SK-N-SH (cell line): ENCODE measurements around the gene DDX17.

ENCODE experiments used
- CHD2 ChIP-seq: fragments of 150-350 bp; IDR thresholded peaks from 2 replicates; pipeline ENCODE4 v1.6.1; 2018; ENCODE audit warnings: low read length; ENCODE audit not compliant: partially characterized antibody
- EP300 ChIP-seq, 2 experiments: IDR thresholded peaks; 2 replicates each; pipeline versions ENCODE4 v1.4.0 to v1.6.1; 2012; ENCODE audit warnings: borderline replicate concordance in 1 of 2, low read depth in 1 of 2, low read length in 1 of 2
- EZH2phosphoT487 ChIP-seq: fragments of 200-600 bp; sonication (generic); IDR thresholded peaks from 2 replicates; pipeline ENCODE4 v1.6.1; 2017; ENCODE audit warnings: low read depth, mixed run types, mild to moderate bottlenecking, antibody characterized with exemption, moderate library complexity, borderline replicate concordance
- FOXJ3 ChIP-seq: sonication (generic); formaldehyde crosslinking; IDR thresholded peaks from 2 replicates; pipeline ENCODE4 v1.5.1; 2020; ENCODE audit warnings: mild to moderate bottlenecking, missing genetic modification reagents
- FOXM1 ChIP-seq: IDR thresholded peaks from 2 replicates; pipeline ENCODE4 v1.4.0; 2012; ENCODE audit warnings: low read depth, mild to moderate bottlenecking
- JUND ChIP-seq: IDR thresholded peaks from 2 replicates; pipeline ENCODE4 v1.4.0; 2012
- POLR2AphosphoS5 ChIP-seq: IDR thresholded peaks from 2 replicates; pipeline ENCODE4 v1.6.1; 2012; ENCODE audit warnings: low read depth, low read length
- RCOR1 ChIP-seq: fragments of 150-350 bp; IDR thresholded peaks from 2 replicates; pipeline ENCODE4 v1.6.1; 2017; ENCODE audit warnings: antibody characterized with exemption, low read length
- YY1 ChIP-seq: IDR thresholded peaks from 2 replicates; pipeline ENCODE4 v1.4.0; 2012; ENCODE audit warnings: low read depth, mild to moderate bottlenecking
- TF ChIP-seq, protein P1 (sequence below): fragments of 200-600 bp; sonication (generic); IDR thresholded peaks from 2 replicates; pipeline ENCODE4 v1.6.1; 2017; ENCODE audit warnings: antibody characterized with exemption, mild to moderate bottlenecking, moderate library complexity
- TF ChIP-seq, protein P2 (sequence below): fragments of 150-350 bp; IDR thresholded peaks from 2 replicates; pipeline ENCODE4 v1.6.1; 2017; ENCODE audit warnings: antibody characterized with exemption, low read length, low read depth, borderline replicate concordance
- TF ChIP-seq, protein P3 (sequence below): IDR thresholded peaks from 2 replicates; pipeline ENCODE4 v1.4.0; 2012; ENCODE audit warnings: low read depth
- TF ChIP-seq, protein P4 (sequence below): IDR thresholded peaks from 2 replicates; pipeline ENCODE4 v1.6.1; 2012; ENCODE audit warnings: mild to moderate bottlenecking, low read depth, low read length, moderate library complexity

DNA sequence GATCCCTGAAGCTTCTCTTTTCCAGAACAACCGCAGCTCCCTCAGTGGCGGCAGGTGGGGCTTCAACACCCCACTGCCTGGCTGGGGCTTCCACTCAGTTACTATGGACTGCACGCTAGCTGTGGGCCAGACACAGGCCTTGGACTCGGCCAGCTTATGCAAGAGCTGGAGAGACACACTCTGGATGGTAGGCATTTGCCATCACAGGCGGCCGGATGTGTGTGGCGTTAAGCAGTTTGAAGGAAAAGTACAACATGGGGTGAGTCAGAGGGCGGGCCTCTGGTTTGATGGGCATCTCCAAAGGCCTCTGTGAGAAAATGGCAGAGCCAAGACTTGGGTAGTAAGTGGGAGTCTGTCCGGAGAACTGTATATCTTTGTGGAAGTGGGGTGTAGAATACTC lies 68.7 kb downstream of the DDX17 start:
- no peak for TF ChIP-seq FOXM1
- TF ChIP-seq, protein P1, sequence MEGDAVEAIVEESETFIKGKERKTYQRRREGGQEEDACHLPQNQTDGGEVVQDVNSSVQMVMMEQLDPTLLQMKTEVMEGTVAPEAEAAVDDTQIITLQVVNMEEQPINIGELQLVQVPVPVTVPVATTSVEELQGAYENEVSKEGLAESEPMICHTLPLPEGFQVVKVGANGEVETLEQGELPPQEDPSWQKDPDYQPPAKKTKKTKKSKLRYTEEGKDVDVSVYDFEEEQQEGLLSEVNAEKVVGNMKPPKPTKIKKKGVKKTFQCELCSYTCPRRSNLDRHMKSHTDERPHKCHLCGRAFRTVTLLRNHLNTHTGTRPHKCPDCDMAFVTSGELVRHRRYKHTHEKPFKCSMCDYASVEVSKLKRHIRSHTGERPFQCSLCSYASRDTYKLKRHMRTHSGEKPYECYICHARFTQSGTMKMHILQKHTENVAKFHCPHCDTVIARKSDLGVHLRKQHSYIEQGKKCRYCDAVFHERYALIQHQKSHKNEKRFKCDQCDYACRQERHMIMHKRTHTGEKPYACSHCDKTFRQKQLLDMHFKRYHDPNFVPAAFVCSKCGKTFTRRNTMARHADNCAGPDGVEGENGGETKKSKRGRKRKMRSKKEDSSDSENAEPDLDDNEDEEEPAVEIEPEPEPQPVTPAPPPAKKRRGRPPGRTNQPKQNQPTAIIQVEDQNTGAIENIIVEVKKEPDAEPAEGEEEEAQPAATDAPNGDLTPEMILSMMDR: no peak
- no peak for TF ChIP-seq EZH2phosphoT487
- no peak for TF ChIP-seq CHD2
- TF ChIP-seq YY1: no peak
- TF ChIP-seq RCOR1: no peak
- TF ChIP-seq, protein P2, sequence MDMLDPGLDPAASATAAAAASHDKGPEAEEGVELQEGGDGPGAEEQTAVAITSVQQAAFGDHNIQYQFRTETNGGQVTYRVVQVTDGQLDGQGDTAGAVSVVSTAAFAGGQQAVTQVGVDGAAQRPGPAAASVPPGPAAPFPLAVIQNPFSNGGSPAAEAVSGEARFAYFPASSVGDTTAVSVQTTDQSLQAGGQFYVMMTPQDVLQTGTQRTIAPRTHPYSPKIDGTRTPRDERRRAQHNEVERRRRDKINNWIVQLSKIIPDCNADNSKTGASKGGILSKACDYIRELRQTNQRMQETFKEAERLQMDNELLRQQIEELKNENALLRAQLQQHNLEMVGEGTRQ: no peak
- TF ChIP-seq EP300 (IDR thresholded peaks at IDR 0.05; ENCODE audit: borderline replicate concordance in 1 of 2, low read depth in 1 of 2, low read length in 1 of 2): no peak
- TF ChIP-seq, protein P3, sequence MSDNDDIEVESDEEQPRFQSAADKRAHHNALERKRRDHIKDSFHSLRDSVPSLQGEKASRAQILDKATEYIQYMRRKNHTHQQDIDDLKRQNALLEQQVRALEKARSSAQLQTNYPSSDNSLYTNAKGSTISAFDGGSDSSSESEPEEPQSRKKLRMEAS: no peak
- no peak for TF ChIP-seq FOXJ3
- no peak for TF ChIP-seq POLR2AphosphoS5
- TF ChIP-seq, protein P4, sequence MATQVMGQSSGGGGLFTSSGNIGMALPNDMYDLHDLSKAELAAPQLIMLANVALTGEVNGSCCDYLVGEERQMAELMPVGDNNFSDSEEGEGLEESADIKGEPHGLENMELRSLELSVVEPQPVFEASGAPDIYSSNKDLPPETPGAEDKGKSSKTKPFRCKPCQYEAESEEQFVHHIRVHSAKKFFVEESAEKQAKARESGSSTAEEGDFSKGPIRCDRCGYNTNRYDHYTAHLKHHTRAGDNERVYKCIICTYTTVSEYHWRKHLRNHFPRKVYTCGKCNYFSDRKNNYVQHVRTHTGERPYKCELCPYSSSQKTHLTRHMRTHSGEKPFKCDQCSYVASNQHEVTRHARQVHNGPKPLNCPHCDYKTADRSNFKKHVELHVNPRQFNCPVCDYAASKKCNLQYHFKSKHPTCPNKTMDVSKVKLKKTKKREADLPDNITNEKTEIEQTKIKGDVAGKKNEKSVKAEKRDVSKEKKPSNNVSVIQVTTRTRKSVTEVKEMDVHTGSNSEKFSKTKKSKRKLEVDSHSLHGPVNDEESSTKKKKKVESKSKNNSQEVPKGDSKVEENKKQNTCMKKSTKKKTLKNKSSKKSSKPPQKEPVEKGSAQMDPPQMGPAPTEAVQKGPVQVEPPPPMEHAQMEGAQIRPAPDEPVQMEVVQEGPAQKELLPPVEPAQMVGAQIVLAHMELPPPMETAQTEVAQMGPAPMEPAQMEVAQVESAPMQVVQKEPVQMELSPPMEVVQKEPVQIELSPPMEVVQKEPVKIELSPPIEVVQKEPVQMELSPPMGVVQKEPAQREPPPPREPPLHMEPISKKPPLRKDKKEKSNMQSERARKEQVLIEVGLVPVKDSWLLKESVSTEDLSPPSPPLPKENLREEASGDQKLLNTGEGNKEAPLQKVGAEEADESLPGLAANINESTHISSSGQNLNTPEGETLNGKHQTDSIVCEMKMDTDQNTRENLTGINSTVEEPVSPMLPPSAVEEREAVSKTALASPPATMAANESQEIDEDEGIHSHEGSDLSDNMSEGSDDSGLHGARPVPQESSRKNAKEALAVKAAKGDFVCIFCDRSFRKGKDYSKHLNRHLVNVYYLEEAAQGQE: no peak
- no peak for TF ChIP-seq JUND
